Panc1 (cell line): ENCODE data around the gene RPL13.

Experiments used
- POLR2AphosphoS5 ChIP-seq: IDR thresholded peaks from 2 replicates; pipeline ENCODE4 v1.6.1; 2012; ENCODE audit warnings: mild to moderate bottlenecking, low read depth, low read length, moderate library complexity
- SIN3A ChIP-seq: IDR thresholded peaks from 2 replicates; pipeline ENCODE4 v1.6.1; 2012; ENCODE audit warnings: low read depth, mild to moderate bottlenecking, low read length, moderate library complexity, borderline replicate concordance; ENCODE audit not compliant: insufficient read depth
- TCF7L2 ChIP-seq: IDR thresholded peaks from 2 replicates; pipeline ENCODE4 v1.6.1; 2011; ENCODE audit warnings: mild to moderate bottlenecking, low read depth, low read length, inconsistent platforms
- TF ChIP-seq, protein P1 (sequence below): fragments of 450-650 bp; IDR thresholded peaks from 2 replicates; pipeline ENCODE4 v1.5.1; 2017; ENCODE audit warnings: mild to moderate bottlenecking
- TF ChIP-seq, protein P2 (sequence below), 2 experiments: IDR thresholded peaks; 2 replicates each; pipeline ENCODE4 v1.6.1; 2011 to 2012; ENCODE audit warnings: low read depth in 2 of 2, control low read depth in 1 of 2, low read length in 1 of 2, mild to moderate bottlenecking in 1 of 2, moderate library complexity in 1 of 2; ENCODE audit not compliant: insufficient read depth in 1 of 2

DNA sequence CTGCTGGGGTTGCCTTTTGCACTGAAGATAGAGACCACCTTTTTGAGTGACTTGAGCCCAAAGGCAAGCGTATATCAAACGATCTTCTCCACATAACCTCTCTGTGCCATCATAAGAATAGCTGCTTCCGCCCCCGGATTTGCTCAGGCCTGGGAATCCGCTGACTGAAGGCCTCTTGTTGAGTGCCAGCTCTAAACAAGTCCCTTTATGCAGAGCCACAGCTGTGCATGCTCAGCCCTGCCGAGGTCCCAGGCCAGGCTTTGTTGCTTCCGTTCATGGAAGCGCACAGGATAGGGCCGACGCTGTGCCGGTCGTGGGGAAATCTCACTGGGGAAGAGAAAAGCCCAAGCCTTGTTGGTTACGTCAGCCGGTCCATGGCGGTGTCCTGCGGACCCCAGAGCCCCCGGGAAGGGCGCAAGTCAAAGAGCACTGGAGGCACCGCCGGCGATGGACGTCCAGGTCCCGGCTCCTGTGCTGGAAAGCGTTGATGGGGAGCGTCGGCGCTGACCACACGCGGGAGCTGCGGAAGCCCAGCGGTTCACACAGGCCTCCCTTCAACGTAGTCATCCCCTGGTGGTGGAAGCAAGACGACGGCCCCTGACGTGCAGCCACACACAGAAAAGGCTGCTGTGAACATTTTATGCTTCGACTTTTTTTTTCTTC, 23.5 kb upstream of the RPL13 start:
- TF ChIP-seq, protein P1, sequence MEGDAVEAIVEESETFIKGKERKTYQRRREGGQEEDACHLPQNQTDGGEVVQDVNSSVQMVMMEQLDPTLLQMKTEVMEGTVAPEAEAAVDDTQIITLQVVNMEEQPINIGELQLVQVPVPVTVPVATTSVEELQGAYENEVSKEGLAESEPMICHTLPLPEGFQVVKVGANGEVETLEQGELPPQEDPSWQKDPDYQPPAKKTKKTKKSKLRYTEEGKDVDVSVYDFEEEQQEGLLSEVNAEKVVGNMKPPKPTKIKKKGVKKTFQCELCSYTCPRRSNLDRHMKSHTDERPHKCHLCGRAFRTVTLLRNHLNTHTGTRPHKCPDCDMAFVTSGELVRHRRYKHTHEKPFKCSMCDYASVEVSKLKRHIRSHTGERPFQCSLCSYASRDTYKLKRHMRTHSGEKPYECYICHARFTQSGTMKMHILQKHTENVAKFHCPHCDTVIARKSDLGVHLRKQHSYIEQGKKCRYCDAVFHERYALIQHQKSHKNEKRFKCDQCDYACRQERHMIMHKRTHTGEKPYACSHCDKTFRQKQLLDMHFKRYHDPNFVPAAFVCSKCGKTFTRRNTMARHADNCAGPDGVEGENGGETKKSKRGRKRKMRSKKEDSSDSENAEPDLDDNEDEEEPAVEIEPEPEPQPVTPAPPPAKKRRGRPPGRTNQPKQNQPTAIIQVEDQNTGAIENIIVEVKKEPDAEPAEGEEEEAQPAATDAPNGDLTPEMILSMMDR = no peak
- no peak for TF ChIP-seq POLR2AphosphoS5
- TF ChIP-seq TCF7L2 = no peak
- TF ChIP-seq, protein P2, sequence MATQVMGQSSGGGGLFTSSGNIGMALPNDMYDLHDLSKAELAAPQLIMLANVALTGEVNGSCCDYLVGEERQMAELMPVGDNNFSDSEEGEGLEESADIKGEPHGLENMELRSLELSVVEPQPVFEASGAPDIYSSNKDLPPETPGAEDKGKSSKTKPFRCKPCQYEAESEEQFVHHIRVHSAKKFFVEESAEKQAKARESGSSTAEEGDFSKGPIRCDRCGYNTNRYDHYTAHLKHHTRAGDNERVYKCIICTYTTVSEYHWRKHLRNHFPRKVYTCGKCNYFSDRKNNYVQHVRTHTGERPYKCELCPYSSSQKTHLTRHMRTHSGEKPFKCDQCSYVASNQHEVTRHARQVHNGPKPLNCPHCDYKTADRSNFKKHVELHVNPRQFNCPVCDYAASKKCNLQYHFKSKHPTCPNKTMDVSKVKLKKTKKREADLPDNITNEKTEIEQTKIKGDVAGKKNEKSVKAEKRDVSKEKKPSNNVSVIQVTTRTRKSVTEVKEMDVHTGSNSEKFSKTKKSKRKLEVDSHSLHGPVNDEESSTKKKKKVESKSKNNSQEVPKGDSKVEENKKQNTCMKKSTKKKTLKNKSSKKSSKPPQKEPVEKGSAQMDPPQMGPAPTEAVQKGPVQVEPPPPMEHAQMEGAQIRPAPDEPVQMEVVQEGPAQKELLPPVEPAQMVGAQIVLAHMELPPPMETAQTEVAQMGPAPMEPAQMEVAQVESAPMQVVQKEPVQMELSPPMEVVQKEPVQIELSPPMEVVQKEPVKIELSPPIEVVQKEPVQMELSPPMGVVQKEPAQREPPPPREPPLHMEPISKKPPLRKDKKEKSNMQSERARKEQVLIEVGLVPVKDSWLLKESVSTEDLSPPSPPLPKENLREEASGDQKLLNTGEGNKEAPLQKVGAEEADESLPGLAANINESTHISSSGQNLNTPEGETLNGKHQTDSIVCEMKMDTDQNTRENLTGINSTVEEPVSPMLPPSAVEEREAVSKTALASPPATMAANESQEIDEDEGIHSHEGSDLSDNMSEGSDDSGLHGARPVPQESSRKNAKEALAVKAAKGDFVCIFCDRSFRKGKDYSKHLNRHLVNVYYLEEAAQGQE (IDR thresholded peaks at IDR 0.05; ENCODE audit: insufficient read depth in 1 of 2, low read depth in 2 of 2, low read length in 1 of 2) = no peak
- no peak for TF ChIP-seq SIN3A
